Inflammatory macrophage treated with lipopolysaccharide for 1 hour (primary cell): ENCODE measurements around the gene FAF2.
"Not testable (repeated sequence)": the region's sequence is repeated elsewhere in the genome, so short reads cannot be mapped to it uniquely, and the experiment has no call there.

ENCODE experiments used
- DNase-seq, 2 donors: peaks; one replicate each; pipeline ENCODE4 v3.0.0-alpha.2; 2020 to 2022

FAF2 gene, protein sequence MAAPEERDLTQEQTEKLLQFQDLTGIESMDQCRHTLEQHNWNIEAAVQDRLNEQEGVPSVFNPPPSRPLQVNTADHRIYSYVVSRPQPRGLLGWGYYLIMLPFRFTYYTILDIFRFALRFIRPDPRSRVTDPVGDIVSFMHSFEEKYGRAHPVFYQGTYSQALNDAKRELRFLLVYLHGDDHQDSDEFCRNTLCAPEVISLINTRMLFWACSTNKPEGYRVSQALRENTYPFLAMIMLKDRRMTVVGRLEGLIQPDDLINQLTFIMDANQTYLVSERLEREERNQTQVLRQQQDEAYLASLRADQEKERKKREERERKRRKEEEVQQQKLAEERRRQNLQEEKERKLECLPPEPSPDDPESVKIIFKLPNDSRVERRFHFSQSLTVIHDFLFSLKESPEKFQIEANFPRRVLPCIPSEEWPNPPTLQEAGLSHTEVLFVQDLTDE

GRCh38 chr5:176447978-176448608 lies at the start of gene FAF2:
Gene FAF2 (plus strand): TSS chr5:176448385. CDS start chr5:176448408, 23 bp downstream.
- peak; percentile 90 to 99 for DNase-seq

DNA sequence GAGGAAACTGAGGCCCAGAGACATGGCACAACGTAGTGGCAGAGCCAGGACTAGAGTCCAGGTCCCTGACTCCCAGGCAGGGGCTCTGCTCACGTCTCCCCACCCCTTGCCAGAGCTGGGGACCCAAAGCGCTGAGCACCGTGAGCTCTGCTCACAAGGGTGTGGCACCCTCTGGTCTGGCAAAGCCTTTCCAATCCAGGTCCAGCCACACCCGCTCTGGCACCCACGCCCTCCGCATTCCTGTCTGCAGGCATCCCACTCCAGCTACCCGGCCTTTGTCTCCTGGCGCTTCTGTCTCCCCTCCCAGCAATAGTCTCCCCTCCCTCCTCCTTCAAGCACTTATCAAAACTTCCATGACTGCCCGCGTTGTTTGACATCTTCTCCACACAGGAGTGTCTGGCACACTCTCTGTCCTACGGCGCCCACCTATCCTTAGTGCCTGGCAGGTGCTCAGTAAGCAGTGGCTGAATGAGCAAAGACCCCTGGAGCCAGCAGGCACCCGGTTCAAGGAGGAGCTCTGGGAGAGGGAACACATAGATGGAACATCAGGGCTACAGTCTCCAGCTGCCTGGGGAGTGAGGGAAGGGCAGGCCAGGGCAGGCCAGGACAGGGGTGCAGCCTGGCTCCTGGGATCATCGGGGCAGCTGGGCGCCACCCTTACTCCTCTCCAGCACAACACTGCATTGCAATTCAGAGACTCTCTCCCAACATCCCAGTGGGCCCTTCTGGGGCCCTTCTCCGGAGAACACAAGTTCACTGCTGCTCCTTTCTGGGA lies 47.6 kb upstream of the FAF2 start:
- DNase-seq = no peak

- DNase-seq = no peak
Measured at GRCh38 chr5:176401281-176402205, 46.6 kb upstream of the FAF2 start.

DNA sequence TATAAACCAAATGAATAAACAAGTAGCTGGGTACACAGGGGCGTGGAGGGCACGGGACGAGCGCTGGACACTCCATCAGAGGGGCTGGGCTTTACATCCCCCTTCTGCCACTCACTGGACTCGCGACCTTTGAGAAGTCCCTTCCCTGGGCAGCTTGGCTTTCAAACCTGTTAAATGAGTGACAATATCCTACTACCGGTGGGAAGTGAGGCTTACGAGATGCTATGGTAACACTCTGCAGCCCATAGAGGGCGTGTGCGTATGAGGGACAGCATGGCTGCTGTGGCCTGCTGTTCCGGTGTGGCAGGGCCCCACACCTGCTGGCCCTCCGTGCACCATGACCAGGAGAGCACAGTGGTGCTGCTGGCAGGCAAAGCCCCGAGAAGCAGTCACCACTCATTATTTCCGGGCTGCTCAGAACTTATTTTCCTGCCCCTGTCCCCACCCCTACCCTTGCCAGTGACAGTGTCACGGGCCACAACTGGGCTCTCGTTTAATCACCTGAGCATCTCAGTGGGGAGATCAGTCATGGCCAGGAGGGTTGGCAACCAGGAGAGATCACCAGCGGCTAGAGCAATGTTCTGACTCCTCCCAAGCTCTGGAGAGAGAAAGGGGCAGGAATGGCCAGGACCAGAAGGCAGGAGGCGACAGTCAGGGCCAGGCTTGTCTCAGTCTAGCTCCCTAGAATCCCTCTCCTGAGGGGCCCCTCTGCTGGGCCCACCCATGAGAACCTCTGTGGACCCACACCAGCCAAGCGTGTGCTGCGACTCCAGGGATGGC lies 42.3 kb upstream of the FAF2 start:
- DNase-seq = no peak

GRCh38 chr5:176406436-176407052 lies 41.6 kb upstream of the FAF2 start:
- DNase-seq = no peak

- no peak for DNase-seq
Measured at GRCh38 chr5:176407456-176408251, 40.5 kb upstream of the FAF2 start.

- DNase-seq = not testable (repeated sequence)
Measured at GRCh38 chr5:176408252-176408573, 40.0 kb upstream of the FAF2 start.

- DNase-seq = no peak
Measured at GRCh38 chr5:176408590-176408989, 39.6 kb upstream of the FAF2 start.

DNA sequence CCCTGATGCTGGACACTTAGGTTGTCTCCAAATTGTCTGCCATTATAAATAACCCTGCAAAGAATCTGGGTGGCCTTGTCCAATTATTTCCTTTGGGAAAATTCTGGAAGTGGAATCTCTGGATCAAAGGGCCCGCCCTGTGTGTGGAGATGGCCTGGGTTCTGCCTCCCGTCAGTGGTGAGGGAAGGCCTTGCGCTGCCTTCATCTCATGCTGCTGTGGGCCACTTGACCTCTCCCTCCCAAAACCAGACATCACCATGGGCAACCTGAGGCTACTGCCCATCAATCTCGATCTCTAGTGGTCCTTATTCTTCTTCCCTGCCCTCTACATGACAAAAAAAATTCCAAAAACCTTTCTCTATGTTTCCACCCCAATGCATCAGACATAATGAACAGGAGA lies 38.4 kb upstream of the FAF2 start:
- no peak for DNase-seq

- DNase-seq = no peak
Measured at GRCh38 chr5:176410486-176411180, 37.6 kb upstream of the FAF2 start.

- DNase-seq = no peak
Measured at GRCh38 chr5:176412517-176413254, 35.5 kb upstream of the FAF2 start.

DNA sequence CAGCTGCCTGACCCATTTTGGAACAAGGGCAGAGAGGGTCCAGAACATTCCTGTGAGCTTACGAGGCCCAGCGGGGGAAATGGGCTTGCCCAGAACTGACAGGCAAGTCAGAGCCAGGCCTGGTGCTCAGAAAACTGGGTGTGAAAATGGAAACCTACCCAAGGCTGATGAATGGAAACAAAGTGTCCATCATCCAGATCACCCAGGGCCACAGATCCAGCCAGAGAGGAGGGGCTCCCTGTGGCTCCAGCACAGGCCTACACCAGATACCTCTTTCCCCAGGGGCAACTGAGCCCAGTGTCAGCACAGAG lies 35.0 kb upstream of the FAF2 start:
- DNase-seq = no peak

GRCh38 chr5:176413709-176414191 lies 34.4 kb upstream of the FAF2 start:
- no peak for DNase-seq

- DNase-seq = no peak
Measured at GRCh38 chr5:176414704-176415103, 33.5 kb upstream of the FAF2 start.

- no peak for DNase-seq
Measured at GRCh38 chr5:176415240-176415951, 32.8 kb upstream of the FAF2 start.

GRCh38 chr5:176415952-176416924 lies 31.9 kb upstream of the FAF2 start, which contains the start of gene CLTB:
Gene CLTB (minus strand): TSS chr5:176416539. CDS start chr5:176416363, 176 bp downstream.
- DNase-seq = peak; percentile 79 to 93

GRCh38 chr5:176416965-176417364 lies 31.2 kb upstream of the FAF2 start:
- no peak for DNase-seq
